Measurements from ENCODE around the gene MICALL1. TPM values are rescaled to one million over a fixed set of nuclear protein-coding genes. Genes with fewer than 3 reads are reported as not detected.

MICALL1 gene
- total RNA-seq, 4 donors from 2014 or later, result 64.7 to 139 (median 88.4) TPM

DNA sequence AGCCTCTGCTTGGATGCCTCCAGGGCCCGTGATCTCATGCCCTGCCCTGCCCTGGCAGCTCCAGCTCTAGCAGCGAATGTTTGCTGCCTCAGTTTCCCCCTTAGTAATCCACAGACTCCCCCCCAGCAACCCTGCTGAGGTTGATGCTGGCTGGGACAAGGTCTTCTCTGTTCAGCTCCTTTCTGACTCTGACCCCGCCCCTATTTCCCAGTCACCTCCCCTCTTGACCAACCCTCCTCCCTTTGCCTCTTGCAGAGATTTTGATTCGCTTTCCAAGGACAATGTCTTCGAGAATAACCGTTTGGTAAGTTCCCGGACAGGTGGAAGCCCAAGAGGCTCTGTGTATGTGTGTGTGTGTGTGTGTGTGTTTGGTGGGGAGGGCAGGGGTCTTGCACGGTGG, 5.6 kb downstream of the MICALL1 start:
- intact Hi-C loops (cut with DNase I), result no loop called here
- no peak overlapping the region for H3K4me3 ChIP-seq
- no peaks in the 10 kb centered on the region for H3K27me3 ChIP-seq
- peaks cover 20 to 71% (median 35%) of the 10 kb centered on the region in 3 donors for H3K4me1 ChIP-seq
- no peak for DNase-seq
- peaks cover 10 to 79% (median 28%) of the 10 kb centered on the region in 3 donors for H3K36me3 ChIP-seq
- 46 to 59% methylated on average over 5 of the region's 8 CpGs for WGBS, 2 donors
- H3K27ac ChIP-seq, result peak overlapping the region; percentile 69 to 99 (median 84)
- H3K9me3 ChIP-seq, result no peaks in the 10 kb centered on the region
- TF ChIP-seq, protein P1, sequence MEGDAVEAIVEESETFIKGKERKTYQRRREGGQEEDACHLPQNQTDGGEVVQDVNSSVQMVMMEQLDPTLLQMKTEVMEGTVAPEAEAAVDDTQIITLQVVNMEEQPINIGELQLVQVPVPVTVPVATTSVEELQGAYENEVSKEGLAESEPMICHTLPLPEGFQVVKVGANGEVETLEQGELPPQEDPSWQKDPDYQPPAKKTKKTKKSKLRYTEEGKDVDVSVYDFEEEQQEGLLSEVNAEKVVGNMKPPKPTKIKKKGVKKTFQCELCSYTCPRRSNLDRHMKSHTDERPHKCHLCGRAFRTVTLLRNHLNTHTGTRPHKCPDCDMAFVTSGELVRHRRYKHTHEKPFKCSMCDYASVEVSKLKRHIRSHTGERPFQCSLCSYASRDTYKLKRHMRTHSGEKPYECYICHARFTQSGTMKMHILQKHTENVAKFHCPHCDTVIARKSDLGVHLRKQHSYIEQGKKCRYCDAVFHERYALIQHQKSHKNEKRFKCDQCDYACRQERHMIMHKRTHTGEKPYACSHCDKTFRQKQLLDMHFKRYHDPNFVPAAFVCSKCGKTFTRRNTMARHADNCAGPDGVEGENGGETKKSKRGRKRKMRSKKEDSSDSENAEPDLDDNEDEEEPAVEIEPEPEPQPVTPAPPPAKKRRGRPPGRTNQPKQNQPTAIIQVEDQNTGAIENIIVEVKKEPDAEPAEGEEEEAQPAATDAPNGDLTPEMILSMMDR (IDR thresholded peaks at IDR 0.05), result no peak
- TF ChIP-seq POLR2A (IDR thresholded peaks at IDR 0.05), result no peak

DNA sequence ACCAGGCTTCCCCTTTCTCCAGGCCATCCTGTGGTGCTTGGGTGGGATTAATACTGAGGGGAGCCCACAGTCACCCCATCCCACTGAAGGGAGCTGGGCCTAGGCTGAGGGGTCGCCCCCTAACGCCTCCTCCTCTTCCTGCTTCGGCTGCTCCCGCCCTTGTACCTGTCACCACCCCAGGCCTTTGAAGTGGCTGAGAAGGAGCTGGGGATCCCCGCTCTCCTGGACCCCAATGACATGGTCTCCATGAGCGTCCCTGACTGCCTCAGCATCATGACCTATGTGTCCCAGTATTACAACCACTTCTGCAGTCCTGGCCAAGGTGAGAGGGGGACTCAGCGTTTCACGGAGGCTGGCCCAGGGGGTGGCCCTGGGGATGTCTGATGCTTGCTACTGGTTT, 6.1 kb downstream of the MICALL1 start:
- H3K27ac ChIP-seq, result peak overlapping the region in 3 of 4 donors; percentile 78 to 99 (median 89)
- no peaks in the 10 kb centered on the region for H3K9me3 ChIP-seq
- intact Hi-C loops (cut with DNase I), result no loop called here
- H3K4me1 ChIP-seq, result peaks cover 20 to 67% (median 32%) of the 10 kb centered on the region in 3 donors
- H3K27me3 ChIP-seq, result no peaks in the 10 kb centered on the region
- peaks cover 13 to 84% (median 32%) of the 10 kb centered on the region in 3 donors for H3K36me3 ChIP-seq
- WGBS, 2 donors, result 73 to 89% methylated on average over 8 of the region's 8 CpGs
- DNase-seq, result no peak
- no peak overlapping the region for H3K4me3 ChIP-seq
- no peak for TF ChIP-seq POLR2A (IDR thresholded peaks at IDR 0.05)
- TF ChIP-seq, protein P1 (IDR thresholded peaks at IDR 0.05), result no peak

DNA sequence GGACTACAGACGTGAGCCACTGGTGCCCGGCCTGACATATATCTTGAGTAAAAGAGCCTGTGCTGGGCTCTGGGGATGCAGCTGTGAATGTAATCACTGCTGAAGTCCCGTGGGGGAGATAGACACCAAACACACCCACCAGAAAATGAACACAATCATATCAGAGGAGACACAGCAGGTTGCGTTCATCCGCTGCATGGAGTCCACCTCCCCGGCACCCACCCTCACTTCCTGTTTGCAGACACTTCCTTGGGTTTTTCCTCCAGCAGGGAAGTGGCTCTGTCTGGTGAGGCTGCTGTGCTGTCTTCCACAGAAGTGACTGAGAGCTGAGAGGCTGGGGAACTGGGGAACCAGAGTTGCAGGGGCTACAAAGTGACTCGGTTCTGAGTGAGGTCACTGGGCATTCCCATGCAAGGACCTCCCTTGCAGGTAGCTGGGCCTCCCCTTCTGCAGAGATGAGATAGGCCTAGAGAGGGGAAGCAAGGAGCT, 7.2 kb downstream of the MICALL1 start:
- Histone ChIP-seq H3K4me3 (no peak overlapping the region), H3K4me1 (peaks cover 12 to 57% (median 26%) of the 10 kb centered on the region in 3 donors), H3K27me3 (no peaks in the 10 kb centered on the region), H3K27ac (peak overlapping the region in 1 of 4 donors; percentile 3), H3K36me3 (peaks cover 19 to 95% (median 43%) of the 10 kb centered on the region in 3 donors), H3K9me3 (no peaks in the 10 kb centered on the region)
- 79 to 80% methylated on average over 5 to 7 of the region's 7 CpGs for WGBS, 2 donors
- intact Hi-C loops (cut with DNase I), result no loop called here
- TF ChIP-seq, protein P1 (IDR thresholded peaks at IDR 0.05), result no peak
- TF ChIP-seq POLR2A (IDR thresholded peaks at IDR 0.05), result no peak
- no peak for DNase-seq

DNA sequence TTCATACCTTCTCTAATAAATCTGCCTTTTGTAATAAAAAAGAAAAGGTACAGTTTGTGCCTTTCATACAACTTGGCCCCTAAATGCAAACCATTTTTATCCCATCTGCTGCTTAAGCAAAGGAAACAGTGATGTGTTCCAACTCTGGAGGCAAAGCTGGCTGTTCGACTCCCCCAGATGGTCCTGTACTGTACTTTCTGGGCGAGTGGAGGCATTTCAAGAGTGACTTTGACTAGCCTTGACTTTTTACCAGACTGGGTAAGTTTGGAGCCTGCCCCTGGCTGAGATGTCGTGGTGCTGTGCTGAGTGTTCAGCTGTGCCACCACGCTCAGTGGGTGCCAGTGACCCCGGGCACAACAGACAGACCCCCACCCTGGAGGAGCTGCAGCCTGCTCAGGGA, 10.2 kb downstream of the MICALL1 start:
- H3K36me3 ChIP-seq, result peaks cover 27 to 100% (median 54%) of the 10 kb centered on the region in 3 donors
- WGBS, 2 donors, result 73% methylated on average over 5 of the region's 5 CpGs; no CpG with 5 or more reads in 1 of the 2 donors

DNA sequence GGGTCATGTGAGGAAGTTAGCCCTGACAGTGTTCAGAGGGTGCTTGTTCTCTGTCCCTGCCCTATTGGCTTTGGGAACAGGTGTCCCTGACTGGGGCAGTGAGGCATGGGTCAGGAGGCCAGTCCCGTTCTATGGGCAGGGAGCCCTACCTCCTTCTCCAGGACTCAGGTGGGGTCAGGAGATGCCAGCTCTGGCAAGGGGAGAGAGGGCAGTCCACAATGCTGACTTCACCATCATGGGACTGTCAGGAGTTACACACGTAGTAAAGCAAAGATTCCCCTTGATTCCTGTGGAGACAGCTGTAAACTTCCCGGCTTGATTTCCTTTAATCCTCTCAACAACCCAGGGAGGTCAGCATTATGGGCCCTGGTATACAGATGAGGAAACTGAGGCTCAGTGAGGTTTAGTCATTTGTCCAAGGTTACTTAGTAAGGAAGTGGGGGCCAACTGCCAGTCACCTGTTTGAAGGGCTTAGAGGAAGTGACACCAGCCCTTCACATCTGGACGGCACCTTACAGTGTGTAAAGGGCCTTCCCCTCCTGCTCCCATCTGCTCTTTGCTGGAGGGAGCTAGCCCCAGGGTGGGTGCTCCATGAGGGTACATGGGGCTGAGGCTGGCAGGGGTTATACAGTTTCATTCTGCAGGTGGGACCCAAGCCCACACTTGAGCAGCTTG, 11.9 kb downstream of the MICALL1 start:
- intact Hi-C loops (cut with DNase I), result no loop called here
- Histone ChIP-seq H3K27me3 (no peaks in the 10 kb centered on the region), H3K36me3 (peaks cover 35 to 99% (median 55%) of the 10 kb centered on the region in 3 donors), H3K9me3 (no peaks in the 10 kb centered on the region), H3K27ac (peak overlapping the region in 1 of 4 donors; percentile 16), H3K4me1 (peaks cover 0 to 13% (median 0%) of the 10 kb centered on the region in 3 donors), H3K4me3 (no peak overlapping the region)
- TF ChIP-seq, protein P1 (IDR thresholded peaks at IDR 0.05), result no peak
- TF ChIP-seq POLR2A (IDR thresholded peaks at IDR 0.05), result no peak
- WGBS, 2 donors, result 55 to 90% methylated on average over 3 of the region's 4 CpGs
- DNase-seq, result no peak

More for the DNA sequence above, 10.2 kb downstream of the MICALL1 start:
- no peak for DNase-seq
- TF ChIP-seq, protein P1 (IDR thresholded peaks at IDR 0.05), result no peak
- no peak for TF ChIP-seq POLR2A (IDR thresholded peaks at IDR 0.05)
- Histone ChIP-seq H3K27me3 (no peaks in the 10 kb centered on the region), H3K9me3 (no peaks in the 10 kb centered on the region), H3K4me3 (no peak overlapping the region), H3K4me1 (peaks cover 2 to 30% (median 4%) of the 10 kb centered on the region in 3 donors), H3K27ac (no peak overlapping the region)
- intact Hi-C loops (cut with DNase I), result no loop called here

All from esophagus squamous epithelium (tissue), 5 donors.